GM19099 (cell line): ENCODE results near the gene CASP7.

Source experiments
- POLR2A ChIP-seq: IDR thresholded peaks from 3 replicates; pipeline ENCODE4 v1.6.1; 2011; ENCODE audit warnings: low read depth; ENCODE audit not compliant: insufficient read length; ENCODE audit errors: extremely low read depth

CASP7 gene

DNA sequence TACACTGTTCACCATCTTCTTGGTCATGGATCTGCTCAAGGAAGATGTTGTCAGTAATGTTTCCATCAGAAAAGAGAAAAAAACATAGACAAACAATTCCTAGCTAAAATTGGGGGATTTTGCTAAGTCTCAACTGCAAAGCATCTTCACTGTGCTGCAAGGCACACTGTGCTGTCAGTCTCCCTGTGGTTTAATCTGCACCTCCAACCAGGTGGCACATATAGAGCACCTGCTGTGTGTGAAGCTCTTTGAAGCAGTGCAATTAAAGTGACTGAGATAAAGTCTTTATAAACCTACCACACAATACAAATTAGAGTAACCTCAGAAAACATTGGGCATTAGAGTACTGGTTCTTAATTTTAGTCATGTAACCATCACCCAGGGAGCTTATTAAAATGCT, 22.2 kb upstream of the CASP7 start:
- no peak for TF ChIP-seq POLR2A

DNA sequence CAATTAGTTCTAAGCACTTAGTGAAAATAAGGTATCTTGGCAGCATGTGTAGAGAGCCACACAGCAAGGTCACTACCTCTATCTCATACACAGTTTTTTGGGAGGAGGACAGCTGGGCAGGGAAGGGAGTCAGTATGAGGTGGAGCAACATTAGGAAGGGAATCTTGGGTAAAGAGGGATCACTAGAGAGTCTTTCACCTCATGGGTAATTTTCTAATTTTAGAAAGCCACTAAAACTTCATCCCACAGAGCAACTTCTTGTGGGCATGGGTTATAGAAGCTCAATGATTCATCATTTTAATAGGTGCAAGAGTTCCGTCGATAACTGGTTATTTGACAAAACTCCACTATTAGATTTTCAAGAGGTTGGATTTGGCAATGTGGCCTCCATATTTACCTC, 18.4 kb upstream of the CASP7 start:
- TF ChIP-seq POLR2A, result no peak

DNA sequence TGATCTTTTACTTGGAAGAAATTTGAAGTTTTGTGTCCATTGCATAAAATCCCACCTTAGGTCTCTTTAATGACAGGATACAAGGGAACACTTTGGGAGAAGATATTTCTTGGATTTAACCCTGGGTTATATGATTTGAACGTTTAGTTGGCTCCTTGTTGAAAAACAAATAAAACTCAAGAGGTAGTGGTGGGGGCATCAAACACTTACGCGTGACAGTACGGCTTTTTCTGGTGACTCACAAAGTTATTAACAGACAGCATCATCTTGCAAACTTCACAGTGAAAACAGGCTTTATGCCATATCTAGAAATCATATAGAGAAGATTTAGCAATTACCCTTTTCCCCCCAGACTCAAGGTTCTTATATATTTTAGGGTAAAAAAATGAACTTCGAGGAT, 16.6 kb upstream of the CASP7 start:
- TF ChIP-seq POLR2A, result no peak

DNA sequence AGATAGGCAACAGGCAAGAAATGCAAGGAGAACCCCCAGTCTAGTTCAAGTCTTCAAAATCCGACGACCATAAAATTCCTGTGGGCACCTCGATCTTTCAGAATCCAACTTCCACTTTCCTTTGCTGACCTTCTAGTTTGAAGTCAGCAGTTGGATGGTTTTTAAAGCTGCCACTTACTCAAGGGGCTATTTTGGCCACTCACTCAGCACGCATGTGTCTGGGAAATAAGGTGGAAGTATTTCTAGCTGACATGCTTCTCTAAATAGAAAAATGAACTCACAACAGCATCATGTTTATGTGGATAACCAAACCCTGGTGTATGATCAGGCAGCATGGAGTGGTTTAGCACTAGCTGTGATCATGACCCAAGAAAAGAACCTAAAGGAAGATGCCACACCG, 15.8 kb upstream of the CASP7 start, which contains the start of gene NRAP:
Gene NRAP, minus strand, starts transcription at position 134 of the 400 bp plus-strand sequence. CDS start 159 bp downstream, outside the sequence.
- TF ChIP-seq POLR2A, result no peak

DNA sequence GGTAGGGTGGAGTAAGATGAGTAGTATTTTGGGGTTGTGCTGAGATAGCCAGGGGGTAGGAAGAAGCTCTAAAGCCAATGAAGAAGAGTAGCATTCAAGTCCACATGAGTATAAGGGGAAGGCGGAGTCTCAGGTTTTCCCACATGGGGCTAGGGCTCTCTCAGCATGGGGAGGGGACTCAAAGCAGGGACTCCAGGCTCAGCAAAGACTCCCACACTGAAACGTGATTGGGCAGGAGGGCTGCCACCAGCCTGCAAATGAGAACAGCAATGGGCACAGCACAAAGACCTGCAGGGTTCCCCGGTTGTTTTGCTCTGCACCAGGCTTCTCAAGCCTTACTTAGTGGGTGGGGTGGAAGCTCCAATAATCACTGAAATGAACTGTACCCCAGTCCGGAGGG, 14.4 kb upstream of the CASP7 start:
- TF ChIP-seq POLR2A, result no peak

DNA sequence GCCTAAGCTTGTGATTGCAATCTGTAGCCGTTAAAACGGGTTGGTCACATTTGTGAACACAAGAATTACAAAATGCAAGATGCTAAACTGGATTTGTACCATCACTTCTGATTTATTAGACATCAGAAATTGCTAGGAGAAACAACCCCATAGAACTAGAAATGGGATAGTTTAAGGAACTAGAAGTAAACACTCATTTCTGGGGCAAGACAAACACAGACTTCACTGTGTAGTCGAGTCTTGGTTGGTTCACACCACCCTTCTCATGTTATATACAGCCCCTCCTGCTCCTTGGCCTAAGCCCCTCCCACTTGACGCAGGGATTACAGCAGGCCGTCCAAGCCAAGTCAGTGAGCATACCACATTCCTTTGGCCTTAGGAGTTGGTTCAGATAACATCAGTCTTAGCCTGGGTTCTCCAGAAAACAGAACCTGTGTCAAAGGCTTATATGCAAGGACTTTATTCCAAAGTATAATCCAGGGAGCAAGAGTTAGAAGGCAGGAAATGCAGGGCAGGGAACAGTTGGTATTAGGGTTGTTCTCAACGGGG, 13.8 kb upstream of the CASP7 start:
- TF ChIP-seq POLR2A, result no peak

DNA sequence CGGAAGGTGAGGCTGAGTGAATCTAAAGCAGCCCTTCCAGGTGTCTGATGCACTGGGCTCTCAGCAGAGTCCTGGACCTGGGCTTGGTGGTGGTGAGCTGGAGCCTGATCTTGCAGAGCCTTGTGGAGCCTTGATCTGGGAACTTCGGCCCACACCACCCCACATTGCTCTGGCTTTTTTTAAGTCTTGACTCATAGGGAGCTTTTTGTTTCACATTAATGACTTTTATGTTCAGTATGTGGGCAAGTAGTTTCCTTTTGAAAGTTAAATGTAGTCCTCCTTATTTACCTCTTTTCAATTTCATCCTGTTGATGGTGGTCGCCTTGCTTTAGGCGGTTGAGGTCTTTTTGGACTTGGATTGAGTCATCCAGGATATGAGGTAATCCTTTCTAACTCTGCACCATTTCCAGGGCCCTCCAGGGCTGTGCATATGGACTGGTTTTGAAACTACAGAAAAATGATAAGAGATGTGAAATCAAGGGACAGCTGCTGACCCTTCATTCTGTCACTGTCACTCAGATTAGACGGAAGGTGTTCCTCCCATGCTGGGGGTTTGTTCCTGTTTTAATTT, 12.9 kb upstream of the CASP7 start:
- no peak for TF ChIP-seq POLR2A

DNA sequence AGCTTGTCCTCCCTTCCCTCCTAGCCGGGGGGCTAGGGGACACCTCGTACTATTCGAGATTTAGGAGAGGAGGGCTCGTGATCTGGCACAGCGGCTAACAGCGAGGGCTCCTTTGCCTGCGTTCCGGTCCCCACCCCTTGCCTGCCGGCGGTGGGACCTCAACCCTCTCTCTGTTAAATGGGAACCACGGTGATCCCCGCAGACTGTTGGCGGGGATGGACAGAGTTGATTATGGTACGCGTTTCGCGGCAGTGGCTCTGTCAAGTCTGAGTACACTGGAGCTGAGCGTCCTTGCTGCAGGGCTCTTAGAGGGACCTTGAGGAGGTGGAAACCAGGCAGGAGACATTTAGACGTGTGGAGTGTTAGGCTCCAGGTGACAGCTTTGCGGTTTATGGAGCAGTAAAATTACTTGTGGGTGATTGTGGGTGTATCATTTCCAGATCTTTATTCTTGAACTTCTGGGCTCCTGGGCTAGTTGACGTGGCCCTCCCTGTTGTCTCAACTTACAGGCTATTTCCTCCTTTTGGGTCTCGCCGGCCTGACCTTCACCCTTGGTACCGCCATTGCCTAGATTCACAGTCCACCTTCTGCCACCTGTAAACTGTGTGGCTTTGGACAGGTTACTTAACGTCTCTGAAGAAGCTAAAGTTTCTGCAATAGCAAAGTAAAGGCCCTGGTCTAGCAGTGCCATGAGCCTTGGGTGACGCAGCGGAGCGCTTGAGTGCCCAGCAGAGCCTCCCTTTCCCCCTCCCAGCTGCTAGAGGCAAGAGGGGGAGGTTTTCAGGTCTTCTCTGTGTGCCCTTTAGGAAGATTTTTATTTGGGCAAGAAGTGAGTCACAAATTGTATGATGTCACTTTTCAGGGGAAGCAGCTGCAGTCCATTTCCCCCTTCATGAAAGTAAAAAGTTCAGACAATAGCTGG, 739 bp downstream of the CASP7 start:
- TF ChIP-seq POLR2A, result no peak

DNA sequence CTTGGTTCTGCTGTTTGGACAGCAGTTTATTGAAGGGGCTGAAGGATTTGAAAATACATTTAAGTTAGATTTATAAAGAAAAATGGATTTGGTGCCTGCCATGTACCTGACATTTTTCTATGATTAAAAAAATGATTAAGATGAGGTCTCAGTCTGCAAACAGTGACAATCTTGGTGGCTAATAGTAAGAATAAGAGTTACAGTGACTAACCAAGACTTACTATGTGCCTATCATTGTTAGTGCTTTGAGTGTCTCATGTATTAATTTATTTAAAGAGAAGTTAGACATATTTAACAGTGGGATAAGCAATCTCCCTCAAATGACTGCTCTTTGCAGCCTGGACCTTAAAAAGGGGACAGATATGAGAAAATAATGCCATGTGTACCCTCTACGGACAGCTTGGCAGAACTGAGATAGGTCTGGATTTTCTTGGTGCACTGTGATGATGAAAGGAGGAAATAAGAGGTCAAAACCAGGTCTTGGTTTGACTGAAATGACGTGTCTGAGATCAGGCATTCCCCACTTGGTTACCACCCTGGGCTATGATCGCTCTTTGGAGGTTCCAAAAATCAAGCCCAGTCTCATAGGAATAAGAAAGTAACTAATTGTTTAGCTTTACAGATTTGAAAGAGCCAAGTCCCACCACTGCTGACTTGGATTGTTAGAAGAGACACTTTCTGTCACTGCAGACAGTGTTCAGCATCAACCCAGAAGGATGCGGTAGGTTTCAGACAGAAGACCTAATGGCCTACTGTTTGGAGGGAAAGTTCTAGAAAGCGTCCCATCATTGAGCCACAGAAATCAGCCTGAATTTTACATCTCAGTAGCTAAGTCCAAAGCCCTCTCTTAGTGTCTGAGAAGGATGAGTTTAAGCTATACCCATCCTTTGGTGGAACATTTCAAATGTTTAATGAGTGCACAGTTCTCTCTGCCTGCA, 2.1 kb downstream of the CASP7 start:
- TF ChIP-seq POLR2A, result peak; percentile 14

DNA sequence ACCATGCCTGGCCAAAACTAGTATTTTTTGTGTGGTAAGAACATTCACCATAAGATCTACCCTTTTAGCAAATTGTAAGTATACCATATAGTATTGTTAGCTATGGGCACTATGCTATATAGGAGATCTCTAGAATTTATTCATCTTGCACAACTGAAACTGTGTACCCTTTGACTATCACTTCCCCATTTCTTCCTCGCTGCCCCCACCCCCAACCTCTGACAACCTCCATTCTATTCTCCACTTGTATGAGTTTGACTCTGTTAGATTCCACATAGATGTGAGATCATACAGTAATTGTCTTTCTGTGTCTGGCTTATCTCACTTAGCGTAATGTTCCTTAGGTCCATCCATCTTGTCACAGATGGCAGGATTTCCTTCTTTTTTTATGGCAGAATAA, 3.6 kb downstream of the CASP7 start:
- no peak for TF ChIP-seq POLR2A

DNA sequence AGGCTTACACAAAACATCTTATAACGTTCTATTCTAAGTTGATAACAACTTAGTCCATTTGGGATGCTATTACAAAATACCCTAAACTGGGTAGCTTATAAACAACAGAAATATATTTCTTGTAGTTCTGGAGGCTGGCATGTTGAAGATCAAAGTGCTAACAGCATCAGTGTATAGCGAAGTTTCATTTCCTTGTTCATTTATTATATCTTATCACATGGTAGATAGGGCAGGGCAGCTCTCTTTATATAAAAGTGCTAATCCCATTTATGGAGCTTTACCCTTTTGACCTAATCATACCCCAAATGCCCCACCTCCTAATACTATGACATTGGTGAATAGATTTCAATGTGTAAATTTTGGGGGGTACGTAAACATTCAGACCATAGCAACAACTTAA, 6.3 kb downstream of the CASP7 start:
- TF ChIP-seq POLR2A, result no peak

DNA sequence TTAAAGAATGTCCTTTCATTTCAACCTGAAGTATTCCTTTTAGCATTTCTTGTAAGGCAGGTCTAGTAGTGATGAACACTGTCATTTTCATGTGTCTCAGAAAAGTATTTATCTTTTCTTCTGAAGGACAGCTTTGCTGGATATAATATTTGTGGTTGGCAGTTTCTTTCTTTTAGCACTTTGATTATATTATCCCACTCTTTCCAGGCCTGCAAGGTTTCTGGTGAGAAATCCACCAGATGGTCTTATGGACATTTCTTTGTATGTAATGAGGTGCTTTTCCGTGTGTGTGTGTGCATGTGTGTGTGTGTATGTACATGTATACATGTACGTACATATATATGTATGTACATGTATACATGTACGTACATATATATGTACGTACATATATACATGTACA, 7.3 kb downstream of the CASP7 start:
- TF ChIP-seq POLR2A, result no peak

DNA sequence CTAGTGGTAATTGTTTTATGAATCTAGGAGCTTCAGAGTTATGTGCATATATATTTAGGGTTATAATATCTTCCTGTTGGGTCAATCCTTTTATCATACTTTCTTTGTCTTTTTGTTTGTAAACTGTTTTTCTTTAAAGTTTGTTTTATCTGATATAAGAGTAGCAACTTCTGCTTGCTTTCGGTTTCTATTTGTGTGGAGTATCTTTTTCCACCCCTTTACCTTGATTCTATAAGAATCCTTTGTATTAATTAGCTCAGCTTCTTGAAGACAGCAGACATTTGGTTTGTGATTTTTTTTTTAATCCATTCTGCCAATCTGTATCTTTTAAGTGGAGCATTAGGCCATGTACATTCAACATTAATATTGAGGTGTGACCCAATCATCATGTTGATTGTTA, 9.3 kb downstream of the CASP7 start:
- TF ChIP-seq POLR2A, result no peak

DNA sequence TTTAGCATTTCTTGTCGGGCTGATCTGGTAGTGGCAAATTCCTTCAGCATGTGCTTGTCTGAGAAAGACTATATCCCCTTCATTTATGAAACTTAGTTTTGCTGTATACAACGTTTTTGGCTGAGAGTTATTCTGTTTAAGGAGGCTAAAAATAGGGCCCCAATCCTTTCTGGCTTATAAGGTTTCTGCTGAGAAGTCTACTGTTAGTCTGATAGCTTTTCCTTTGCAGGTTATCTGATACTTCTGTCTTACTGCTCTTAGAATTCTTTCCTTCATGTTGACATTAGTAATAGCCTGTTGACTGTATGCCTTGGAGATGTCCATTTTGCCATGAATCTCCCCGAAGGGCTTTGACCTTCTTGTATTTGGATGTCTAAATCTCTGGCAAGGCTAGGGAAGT, 9.9 kb downstream of the CASP7 start:
- no peak for TF ChIP-seq POLR2A

DNA sequence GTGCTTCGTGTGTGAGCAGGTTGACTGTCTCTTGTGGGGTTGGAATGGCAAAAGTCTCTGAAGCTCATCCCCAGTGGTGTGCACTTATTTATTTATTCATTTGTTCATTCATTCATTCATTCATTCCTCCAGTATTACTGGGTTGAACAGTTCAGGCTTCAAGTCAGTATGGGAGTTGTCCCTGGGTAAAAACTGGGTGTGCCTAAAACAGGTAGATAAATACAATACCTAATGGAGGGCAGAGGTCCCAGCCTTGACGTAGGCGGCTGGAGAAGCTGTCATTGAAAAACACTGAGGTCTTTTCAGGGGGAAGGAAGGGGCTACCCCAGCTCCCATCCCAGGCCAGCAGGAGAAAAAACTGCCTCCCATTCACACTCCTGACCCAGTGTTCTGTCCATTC, 11.0 kb downstream of the CASP7 start:
- no peak for TF ChIP-seq POLR2A
